HG02852 (cell line): ENCODE results near the gene TMPRSS13.
"Not testable (repeated sequence)": the region's sequence is repeated elsewhere in the genome, so short reads cannot be mapped to it uniquely, and the experiment has no call there.

ENCODE experiments used
- ATAC-seq: cut with Tn5 transposase; IDR thresholded peaks from one replicate; pipeline ENCODE4 v1.9.1; 2021; ENCODE audit warnings: mild to moderate bottlenecking, moderate library complexity; ENCODE audit not compliant: unreplicated experiment

TMPRSS13 gene

DNA sequence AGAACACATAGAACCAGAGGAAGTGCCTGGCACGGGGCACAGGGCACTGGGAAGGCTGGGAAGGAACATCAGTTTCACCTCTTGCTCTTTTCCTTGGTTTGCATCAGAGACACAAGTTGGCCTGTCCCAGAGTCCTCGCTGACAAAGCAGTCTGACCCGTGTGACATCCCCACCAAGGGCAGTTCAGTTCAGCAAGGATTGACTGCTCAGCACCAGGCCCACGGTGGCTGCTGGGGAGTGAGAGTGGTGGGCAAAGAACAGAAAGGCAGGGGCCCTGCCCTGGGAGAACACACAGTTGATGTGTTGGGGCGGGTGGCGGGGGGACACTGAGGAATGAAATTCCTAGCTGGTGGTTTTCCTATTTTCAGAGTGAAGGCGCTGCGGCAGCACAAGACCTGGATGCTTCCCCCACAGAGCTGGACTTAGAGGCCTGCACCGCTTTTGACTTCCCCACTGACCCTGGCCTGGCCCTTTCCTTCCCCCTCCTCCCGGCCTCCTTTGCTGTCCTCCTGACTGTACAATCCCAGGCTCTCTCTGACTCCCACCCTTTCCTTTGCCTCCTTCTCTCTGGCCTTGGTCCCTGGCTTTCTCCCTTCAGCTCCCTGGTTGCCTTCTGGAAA, 2.2 kb upstream of the TMPRSS13 start:
- ATAC-seq: no peak

DNA sequence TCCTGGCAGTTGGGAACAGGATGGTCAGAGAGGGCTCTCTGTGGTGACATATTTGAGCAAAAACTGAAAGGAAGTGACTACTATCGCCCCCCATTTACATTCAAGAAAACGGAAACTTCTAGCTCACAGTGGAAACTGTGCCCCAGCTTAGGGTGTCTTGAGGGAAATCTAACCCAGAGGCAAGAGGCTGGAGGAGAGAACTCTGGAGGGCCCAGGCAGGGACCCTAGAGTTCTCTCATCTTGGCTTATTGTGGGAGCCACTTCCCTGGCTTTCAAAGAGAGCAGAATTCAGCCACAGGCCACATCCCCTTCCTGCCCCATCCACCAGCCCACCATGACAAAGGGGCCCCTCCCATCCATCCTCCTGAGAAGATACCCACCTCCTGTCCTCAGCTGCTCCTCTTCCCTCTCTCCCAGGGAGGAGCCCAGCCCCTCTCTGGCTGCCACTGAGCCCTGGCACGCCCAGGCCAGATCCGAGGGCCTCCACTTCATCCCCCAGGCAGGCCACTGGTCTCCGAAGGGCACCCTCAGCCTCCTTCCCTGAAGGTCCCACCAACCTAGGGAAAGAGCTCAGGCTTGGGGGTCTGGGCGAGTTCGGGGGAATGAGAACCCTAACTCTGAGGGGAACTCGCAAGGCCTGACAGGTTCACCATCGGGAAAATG, 1.6 kb upstream of the TMPRSS13 start:
- no peak for ATAC-seq

DNA sequence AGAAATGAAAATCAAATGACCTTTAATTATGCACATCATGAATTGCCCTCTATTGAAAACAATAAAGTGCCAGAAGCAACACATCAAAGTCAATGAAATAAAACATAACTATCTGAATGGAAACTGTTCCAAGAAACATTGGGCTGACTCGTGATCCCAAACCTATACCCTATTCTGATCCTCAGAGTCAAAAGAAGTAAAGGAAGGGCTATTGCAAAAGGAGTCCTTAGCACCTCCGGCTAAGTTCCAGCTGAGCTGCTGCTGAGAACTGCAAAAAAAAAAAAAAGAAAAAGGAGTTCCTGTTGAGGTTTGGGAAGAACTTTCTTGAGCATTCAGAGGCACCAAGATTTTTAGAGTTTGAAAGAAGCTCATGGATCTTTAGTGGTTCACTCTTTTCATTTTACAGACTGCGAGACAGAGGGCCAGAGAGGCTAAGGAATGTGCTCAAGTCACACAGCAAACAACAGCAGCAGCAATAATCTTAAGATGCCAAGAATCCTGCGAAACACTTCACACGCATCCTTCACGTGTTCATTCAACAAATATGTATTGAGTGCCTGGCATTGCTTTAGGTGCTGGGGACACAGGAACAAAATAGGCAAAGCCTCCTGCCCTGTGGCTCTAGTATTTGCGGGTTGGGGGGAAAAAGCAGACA, 841 bp upstream of the TMPRSS13 start:
- ATAC-seq: no peak

DNA sequence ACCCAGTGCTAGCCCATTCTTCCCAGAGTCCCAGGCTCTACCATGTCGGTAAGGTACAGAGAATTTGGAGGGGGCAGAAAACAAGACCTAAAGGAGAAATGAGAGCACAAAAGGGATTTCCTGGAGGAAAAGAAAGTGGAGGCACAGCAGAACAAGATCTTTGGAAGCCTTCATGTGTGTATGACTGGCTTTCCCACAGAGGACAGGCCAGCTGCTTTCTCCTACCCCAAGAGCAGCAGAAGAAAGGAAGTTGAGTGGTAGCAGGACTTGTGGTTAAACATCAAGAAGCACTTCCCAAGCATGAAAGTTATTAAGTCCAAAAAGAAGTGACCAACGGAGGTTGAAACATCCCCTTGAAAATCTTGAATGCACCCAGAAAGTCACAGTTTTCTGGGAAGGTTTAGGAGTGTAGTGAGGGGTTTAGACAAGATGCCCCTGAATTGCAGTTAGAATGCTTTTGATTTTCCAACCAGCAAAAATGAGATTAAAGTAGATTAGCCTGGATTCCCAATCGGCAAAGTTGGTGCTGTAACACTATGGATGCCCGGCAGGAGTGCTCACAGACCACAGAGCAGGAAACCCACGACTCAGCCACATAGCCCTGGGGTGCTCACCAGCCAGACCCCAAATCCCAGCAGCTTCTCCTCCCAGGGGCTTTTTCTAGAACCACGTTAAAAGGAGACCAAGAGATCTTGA, 608 bp downstream of the TMPRSS13 start:
- no peak for ATAC-seq

DNA sequence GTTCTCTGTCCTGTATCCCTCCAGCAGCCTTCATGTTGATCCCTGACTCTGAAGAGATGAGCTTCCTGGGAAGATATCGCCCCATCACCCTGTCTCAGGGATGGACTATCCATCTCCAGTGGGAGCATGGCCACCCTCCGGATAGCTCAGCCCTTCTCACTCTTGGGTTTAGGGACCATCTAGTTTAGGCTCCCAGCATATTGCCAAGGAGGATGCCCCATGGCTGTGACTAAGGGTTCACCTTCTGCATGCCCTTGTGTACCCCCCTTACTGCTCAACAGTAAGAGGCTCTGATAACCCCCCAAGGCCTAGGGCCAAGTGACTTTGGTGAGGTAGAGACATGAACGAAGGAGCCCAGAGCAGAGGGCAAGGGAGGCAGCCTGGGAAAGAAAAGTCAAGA, 1.3 kb downstream of the TMPRSS13 start:
- ATAC-seq: no peak

DNA sequence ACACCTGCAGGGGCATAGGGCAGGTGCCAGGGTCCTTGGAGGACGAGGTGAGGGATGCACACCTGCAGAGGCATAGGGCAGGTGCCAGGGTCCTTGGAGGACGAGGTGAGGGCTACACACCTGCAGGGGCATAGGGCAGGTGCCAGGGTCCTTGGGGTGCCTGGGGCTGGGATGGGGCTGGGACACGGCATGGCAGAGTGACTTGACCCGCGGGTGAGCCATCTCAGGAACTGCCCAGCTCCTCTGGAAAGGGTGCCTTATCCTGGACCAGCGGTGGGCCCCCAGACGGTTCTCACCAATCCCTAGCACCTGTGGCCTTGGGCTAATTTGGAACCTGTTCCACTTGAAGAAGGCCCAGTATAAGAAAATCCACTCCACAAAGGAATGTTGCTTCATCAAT, 3.0 kb downstream of the TMPRSS13 start:
- ATAC-seq: not testable (repeated sequence)

DNA sequence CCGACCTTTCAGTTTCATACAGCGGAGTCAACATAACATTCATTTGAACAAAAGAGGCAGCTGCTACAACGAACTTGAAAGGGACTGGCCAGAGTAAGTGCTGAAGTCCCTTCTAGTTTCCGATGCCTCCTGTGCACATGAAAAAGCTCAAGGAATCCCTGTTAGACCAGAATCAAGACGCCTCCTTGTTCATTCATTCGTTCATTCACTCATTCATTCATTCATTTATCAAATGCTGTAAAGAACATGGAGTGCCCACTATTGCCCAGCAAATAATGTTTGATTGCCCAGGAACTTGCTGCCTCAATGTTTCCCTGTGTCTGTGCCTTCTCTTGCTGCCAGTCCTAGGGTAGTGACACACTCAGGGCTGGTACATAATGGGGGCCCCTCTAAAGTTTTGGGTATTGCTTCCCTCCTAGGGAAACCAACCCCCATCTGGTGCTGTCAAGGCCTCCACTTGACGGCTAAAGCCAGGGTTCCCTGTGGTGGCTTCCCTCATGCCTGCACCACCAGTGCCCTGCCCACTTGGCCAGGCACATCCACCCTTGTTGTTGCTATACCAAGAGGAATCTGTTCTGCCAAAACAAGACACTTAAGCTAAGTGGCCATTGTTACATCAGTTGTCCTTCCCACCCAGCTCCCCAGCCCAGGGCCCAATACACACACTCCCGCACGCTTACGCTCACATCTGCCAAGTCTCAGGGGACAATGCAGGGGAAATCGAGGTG, 3.8 kb downstream of the TMPRSS13 start:
- no peak for ATAC-seq

DNA sequence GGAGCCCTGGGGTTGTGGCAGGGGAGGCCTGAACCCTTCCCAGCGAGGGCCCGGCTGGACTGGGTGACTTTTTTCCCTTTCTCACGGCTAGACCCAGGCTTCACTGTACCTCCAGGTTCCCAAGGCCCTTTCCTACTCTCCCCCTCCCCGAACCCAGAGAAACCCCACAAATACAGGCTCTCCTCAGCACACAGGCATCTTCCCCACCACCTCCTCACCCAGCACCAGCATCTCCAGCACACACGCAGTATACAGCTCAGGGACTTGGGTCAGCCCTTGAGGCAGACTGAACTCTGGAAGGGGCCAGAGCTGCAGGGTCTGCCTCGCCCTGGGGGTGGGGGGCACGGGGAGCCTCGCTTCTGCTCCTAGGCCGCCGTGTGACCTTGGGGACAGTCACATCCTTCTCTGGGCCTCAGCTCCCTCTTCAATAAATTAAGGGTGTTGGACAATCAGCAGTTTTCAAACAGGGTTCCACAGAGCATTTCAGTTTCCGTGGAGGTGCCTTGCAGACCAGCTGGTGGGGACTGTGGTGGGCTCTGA, 4.5 kb downstream of the TMPRSS13 start:
- ATAC-seq: no peak

DNA sequence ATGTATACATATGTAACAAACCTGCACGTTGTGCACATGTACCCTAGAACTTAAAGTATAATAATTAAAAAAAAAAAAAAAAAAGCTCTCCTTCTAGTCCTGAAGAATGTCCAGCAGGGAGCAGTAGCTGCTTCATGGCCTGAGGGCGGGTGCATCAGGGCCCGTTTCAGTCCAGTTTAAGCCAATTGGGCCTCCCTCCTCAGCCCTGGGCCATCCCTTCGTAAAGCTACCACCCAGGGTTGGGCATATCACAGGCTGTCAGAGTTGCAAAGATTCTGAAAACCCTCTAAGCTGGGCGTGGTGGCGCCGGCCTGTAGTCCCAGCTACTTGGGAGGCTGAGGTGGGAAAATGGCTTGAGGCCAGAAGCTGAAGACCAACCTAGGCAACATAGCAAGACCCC, 5.4 kb downstream of the TMPRSS13 start:
- ATAC-seq: no peak

DNA sequence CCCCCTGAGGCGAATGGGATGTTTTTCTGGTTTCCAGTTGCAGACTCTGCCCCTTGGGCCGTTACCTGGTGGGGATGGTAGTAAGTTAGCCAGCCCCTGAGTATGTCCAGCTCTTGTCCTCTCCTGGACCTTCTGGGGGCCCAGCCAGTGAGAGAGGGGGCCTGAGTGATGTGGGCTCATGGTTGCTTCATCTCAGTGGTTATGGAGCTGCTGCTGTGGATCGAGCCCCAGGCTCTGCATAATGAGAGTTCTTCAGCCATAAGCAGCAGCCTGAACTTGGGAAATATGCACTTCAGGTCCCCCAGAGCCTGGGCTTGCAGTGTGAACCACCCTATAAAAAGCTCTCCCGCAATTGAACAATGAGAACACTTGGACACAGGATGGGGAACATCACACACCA, 5.9 kb downstream of the TMPRSS13 start:
- no peak for ATAC-seq

DNA sequence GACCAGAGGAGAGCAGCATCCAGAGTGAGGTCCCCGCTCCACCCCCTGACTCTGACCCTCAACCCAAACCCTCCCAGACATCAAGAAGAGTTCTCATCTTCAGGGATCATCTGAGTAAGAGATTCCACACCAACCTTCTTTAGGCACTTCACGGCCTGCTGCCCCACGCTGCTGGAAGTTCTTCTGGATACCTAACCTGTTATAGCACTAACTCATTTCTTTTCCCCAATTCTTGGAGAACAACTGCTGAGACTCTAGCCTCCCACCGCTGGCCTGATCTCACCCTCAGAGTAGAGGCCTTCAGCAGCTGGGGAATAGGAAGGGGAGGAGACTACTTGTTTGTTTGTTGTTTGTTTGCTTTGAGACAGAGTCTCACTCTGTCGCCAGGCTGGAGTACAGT, 7.3 kb downstream of the TMPRSS13 start:
- ATAC-seq: no peak

DNA sequence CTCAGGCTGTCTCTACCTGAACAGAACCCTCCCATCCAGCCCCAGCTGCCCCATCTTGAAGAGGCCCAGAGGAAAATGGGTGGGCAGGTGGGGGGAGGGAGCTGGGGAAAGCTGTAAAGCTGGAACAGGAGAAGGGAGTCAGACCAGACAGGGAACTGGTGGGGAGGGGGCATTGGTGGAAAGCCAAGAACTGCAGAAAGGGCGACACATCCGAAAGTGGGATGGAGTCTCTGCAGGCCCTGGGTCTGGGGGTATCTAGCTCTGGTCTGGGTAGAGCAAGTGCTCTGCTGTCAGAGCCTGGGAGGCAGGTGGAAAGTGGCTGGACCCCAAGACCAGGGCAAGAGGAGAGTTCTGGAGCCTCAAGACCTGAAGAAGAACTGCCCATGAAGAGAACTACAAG, 7.7 kb downstream of the TMPRSS13 start:
- no peak for ATAC-seq

DNA sequence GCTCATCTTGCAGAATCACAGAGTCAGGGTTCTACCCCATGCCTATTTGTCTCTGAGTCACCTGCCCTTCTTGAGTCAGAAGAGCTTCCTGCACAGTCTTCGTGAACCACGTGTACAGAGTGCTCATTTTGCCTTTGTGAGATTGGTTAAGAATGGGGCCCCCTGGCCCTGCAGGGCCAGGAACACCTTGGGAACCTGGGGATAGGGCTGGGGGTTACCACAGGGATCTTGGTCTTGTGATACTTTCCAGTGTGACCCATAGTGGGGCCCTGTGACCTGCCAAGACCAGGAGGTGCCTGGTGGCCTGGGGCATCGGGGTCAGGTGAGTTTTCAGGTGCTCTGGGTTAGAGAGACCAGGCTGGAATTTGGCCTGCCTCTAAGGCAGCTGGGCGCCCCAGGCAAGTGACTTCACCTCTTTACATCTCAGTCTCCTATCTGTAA, 9.4 kb downstream of the TMPRSS13 start:
- ATAC-seq: no peak

DNA sequence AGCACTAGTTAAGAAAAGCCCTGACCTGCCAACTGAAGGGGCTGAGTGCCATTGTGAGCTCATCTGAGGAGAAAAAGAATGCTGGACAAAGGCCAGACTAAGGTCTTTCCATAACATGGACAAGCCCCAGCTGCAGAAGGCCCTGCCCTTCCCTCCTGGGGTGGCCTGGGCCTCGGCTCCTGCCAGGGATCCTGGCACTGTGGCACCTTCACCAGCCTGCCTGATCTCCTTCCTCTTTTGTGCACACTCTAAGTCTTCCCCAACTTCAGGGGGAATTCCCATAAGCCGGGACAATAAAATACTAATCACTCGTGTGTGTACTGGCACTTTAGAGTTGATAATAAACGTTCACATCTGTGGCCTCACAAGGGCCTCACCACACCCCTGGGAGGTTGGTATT, 9.9 kb downstream of the TMPRSS13 start:
- ATAC-seq: no peak

DNA sequence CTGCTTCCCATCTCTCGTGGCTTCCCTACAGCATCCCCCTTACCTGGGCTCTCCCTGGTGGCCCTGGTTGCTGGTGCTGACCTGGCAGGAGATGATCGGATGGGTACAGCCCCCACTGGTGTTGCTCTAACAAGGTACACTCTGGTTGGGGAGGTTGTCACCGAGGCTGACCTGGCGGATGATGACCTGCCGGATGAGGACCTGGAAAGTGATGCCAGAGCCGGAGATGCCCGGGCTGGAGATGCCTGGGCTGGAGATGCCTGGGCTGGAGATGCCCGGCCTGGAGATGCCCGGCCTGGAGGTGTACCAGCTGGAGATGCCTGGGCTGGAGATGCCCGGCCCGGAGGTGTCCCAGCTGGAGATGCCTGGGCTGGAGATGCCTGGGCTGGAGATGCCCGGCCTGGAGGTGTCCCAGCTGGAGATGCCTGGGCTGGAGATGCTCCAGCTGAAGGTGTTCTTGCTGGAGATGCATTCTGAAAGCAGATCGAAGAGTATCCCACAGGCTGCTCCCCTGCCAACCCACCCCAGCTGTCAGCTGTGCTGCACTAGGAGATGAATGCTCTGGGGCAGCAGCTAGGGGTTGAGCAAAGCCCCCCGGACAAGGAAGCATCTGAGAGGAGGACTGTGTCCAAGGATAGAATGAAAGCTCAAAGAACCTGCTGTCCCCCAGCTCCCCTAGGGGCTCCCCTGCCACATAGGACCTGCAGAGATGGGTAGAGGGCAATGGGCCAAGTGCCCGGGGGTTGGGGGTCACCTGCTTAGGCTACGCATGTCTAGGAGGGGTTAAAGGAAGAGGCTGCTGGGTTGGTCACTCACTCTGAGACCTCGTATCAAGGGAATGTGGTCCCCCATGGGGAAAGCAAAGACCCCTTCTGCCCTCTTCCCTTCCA, 10.6 kb downstream of the TMPRSS13 start:
- no peak for ATAC-seq

DNA sequence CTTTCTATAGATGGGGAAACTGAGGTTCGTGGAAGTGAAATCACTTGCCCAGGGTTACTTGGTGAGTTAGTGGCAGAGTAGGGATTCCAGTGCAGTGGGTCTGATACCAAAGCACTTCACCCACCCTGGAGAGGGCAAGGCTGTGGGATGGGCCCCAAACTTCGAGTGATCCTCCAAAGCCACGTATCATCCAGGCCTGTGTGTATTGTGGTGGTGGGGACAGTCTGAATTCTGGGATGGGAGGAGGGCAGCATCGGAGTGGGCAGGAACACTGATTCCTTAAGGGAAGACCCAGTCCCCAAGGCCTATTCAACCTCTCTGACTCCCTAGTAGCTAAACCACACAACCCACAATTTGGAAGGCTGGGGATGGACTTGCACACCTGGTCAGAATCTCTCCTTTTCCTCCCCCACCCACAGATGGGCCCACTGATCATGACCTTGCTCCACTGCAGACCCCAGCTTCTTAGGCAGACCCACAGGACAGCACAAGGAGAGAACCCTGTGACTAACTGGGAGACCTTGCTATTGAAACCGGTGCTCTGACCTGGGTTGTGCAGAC, 11.5 kb downstream of the TMPRSS13 start:
- ATAC-seq: no peak

DNA sequence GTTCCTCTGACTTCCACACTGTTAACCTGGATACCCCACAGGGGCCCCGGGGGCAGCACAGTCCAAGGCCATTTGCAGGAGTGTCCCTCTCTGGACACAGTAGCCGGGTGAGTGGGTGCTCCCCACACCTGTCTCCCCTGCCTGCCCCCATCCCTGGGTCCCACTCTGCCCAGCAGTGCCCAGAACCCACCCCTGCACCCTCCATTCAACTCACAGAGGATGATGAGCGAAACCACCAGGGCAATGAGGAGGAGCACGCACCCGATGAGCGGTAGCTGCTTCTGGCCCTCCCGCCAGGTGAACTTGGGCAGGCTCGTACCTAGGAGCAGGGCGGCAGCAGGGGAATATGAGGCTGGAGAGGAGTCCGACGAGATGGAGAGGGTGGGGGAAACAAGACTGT, 12.2 kb downstream of the TMPRSS13 start:
- ATAC-seq: no peak

DNA sequence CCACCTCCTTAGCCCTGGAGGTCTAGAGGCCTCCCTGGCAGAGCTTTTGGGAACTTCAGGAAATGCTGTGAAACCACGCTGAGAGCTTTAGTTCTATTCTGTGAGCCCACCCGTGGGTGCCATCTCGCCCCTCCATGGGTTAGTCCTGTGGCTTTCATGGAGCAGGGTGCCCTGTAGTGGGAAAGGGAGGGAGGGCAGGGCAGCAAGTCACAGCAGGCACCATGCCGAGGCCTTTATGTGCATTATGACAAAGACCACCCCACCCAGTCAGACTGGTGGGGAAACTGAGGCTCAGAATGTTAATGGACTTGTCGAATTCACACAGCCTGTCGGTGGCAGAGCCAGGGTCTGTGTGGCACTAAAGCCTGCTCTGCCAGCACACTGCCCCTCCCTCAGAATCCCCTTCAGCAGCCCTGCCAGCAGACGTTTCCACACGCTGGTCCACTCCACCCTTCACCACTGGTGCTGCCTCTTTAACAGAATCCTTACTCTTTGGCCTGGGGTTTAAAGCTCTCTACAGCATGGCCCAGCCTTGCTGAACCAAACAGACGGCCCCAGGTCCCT, 13.4 kb downstream of the TMPRSS13 start:
- no peak for ATAC-seq

DNA sequence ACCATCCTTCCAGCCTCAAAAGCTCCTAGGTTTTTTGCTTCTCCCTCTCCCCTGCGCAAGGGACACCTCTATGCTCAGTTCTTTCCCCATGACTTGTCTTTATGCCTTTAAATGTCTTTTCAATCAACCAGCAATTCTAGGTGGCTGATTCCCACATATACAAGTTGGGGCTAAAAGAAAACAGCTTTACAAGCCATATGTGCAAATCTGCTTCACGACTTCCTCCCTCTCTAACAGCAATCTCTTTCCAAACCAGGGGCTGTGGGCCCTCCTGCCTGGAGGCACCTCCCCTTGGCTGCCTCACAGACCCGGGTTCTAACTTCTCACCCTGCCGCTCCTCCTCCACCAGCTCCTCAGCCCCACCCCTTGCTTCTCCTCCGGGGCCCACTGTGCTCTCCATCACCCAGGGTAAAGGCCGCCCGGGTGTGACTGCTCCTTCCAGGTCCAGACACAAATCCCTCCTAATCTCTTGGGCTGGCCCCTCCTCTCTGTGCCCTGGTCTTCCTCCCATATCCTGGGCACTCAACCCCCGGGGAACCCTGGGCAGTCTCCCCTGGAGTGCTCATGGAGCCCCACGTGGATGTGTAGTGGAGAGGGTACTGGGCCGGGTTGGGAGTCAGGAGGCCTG, 14.1 kb downstream of the TMPRSS13 start:
- no peak for ATAC-seq
